Neural cell (in vitro differentiated cells): ENCODE measurements around the gene MOCOS. TPM values are rescaled to one million over a fixed set of nuclear protein-coding genes. Genes with fewer than 3 reads are reported as not detected.

Source experiments
- H2AFZ ChIP-seq: fragments of 200-600, 300-800 bp; sonication (generic), shearing (Covaris generic); 2 replicates; pipeline ENCODE4 v1.6.0; 2014; ENCODE audit warnings: low read depth, mild to moderate bottlenecking, antibody characterized with exemption, low read length, moderate library complexity
- H3F3A ChIP-seq: fragments of 200-600 bp; shearing (Covaris generic); 2 replicates; pipeline ENCODE4 v1.6.1; 2016; ENCODE audit warnings: mild to moderate bottlenecking, moderate library complexity, mixed read lengths, antibody characterized with exemption, low read length; ENCODE audit not compliant: insufficient read depth, poor library complexity, severe bottlenecking
- H3K27ac ChIP-seq: fragments of 200-600, 300-800 bp; sonication (generic), shearing (Covaris generic); 2 replicates; pipeline ENCODE4 v1.5.1; 2014; ENCODE audit warnings: mild to moderate bottlenecking, low read length, moderate library complexity
- H3K27me3 ChIP-seq: fragments of 300-800, 200-600 bp; sonication (generic), shearing (Covaris generic); 2 replicates; pipeline ENCODE4 v1.6.0; 2014; ENCODE audit warnings: mild to moderate bottlenecking, low read depth, low read length, moderate library complexity; ENCODE audit not compliant: insufficient read depth
- H3K36me3 ChIP-seq: fragments of 300-800, 200-600 bp; sonication (generic), shearing (Covaris generic); 2 replicates; pipeline ENCODE4 v1.5.1; 2014; ENCODE audit warnings: mild to moderate bottlenecking, antibody characterized with exemption, low read length, moderate library complexity; ENCODE audit not compliant: insufficient read depth
- H3K4me2 ChIP-seq: fragments of 300-800, 200-600 bp; sonication (generic), shearing (Covaris generic); 2 replicates; pipeline ENCODE4 v1.6.0; 2014; ENCODE audit warnings: mild to moderate bottlenecking, low read length
- H3K4me3 ChIP-seq: fragments of 300-800, 200-600 bp; sonication (generic), shearing (Covaris generic); 2 replicates; pipeline ENCODE4 v1.5.1; 2014; ENCODE audit warnings: mild to moderate bottlenecking, low read length, moderate library complexity
- H3K79me2 ChIP-seq: fragments of 200-600 bp; shearing (Covaris generic); replicated peaks from 2 replicates; pipeline ENCODE4 v1.6.0; 2014; ENCODE audit warnings: mild to moderate bottlenecking, low read length, moderate library complexity; ENCODE audit not compliant: insufficient read depth
- H3K9ac ChIP-seq: fragments of 300-800, 200-600 bp; sonication (generic), shearing (Covaris generic); 2 replicates; pipeline ENCODE4 v1.6.1; 2016; ENCODE audit warnings: mild to moderate bottlenecking, low read length, mixed read lengths
- H3K9me2 ChIP-seq: fragments of 200-600 bp; shearing (Covaris generic); 2 replicates; pipeline ENCODE4 v1.6.1; 2016; ENCODE audit warnings: mild to moderate bottlenecking, low read length, mixed read lengths; ENCODE audit not compliant: insufficient read depth
- H3K9me3 ChIP-seq: fragments of 200-600, 300-800 bp; sonication (generic), shearing (Covaris generic); 2 replicates; pipeline ENCODE4 v1.6.1; 2016; ENCODE audit warnings: mild to moderate bottlenecking, mixed run types, low read length, moderate library complexity, mixed read lengths
- H4K20me1 ChIP-seq: fragments of 200-600 bp; shearing (Covaris generic); 2 replicates; pipeline ENCODE4 v1.6.1; 2016; ENCODE audit warnings: mild to moderate bottlenecking, mixed run types; ENCODE audit not compliant: insufficient read depth
- CTCF ChIP-seq: fragments of 450-650 bp; IDR thresholded peaks from 2 replicates; pipeline ENCODE4 v1.5.1; 2014; ENCODE audit warnings: antibody characterized with exemption, mild to moderate bottlenecking, moderate library complexity; ENCODE audit not compliant: poor library complexity, severe bottlenecking
- EP300 ChIP-seq: fragments of 450-650 bp; conservative IDR thresholded peaks from 2 replicates; pipeline ENCODE4 v1.6.1; 2014; ENCODE audit warnings: antibody characterized with exemption, mild to moderate bottlenecking, moderate library complexity; ENCODE audit not compliant: poor library complexity, severe bottlenecking
- EZH2 ChIP-seq: fragments of 200-600, 300-800 bp; shearing (Covaris generic), sonication (generic); IDR thresholded peaks from 2 replicates; pipeline ENCODE4 v1.6.1; 2014; ENCODE audit warnings: antibody characterized with exemption, low read length, borderline replicate concordance, mild to moderate bottlenecking; ENCODE audit not compliant: insufficient read depth, poor library complexity, severe bottlenecking
- MXI1 ChIP-seq: fragments of 450-650 bp; conservative IDR thresholded peaks from 2 replicates; pipeline ENCODE4 v1.6.1; 2014; ENCODE audit warnings: antibody characterized with exemption, mild to moderate bottlenecking; ENCODE audit not compliant: poor library complexity, severe bottlenecking
- POLR2AphosphoS5 ChIP-seq: IDR thresholded peaks from 2 replicates; pipeline ENCODE4 v1.6.1; 2012
- RAD21 ChIP-seq: fragments of 450-650 bp; conservative IDR thresholded peaks from 2 replicates; pipeline ENCODE4 v1.6.1; 2014; ENCODE audit warnings: antibody characterized with exemption, mild to moderate bottlenecking, moderate library complexity
- SMC3 ChIP-seq: fragments of 450-650 bp; conservative IDR thresholded peaks from 2 replicates; pipeline ENCODE4 v1.6.1; 2014; ENCODE audit warnings: antibody characterized with exemption, mild to moderate bottlenecking, moderate library complexity; ENCODE audit not compliant: poor library complexity
- TAF1 ChIP-seq: IDR thresholded peaks from 2 replicates; pipeline ENCODE4 v1.6.1; 2012; ENCODE audit warnings: low read depth
- polyA plus RNA-seq: library from polyadenylated mRNA; depleted of rRNA; stranded (reverse); fragments of >200 nt; gene quantifications from 2 replicates; pipeline ENCODE4 v1.2.3, GENCODE V29; 2014
- TF ChIP-seq, protein P1 (sequence below): IDR thresholded peaks from 2 replicates; pipeline ENCODE4 v1.6.1; 2012; ENCODE audit warnings: borderline replicate concordance

The MOCOS gene
- polyA plus RNA-seq, 1 donor from 2014 or later, result not detected

DNA sequence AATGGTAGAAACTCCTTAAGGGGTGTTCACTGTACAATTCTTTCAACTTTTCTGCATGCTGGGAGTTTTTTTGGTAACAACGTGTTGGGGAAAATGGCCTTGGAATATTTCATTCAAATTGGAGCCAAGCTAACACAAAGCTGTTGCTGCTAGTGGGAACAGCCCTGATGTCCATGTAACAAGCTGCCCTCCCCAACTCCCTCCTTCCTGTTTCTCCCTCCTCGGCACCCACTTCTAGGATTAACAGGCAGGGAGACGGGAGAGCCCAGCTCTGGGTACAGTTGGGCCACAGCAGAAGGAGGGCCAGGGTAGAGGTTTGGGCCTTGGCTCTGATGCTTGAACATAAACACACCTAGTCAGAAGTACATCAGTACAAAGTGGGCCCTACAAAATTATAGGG is 9.4 kb upstream of the MOCOS start:
- no peaks in the 10 kb centered on the region for H4K20me1 ChIP-seq
- no peaks in the 10 kb centered on the region for H3K9me3 ChIP-seq
- no peaks in the 10 kb centered on the region for H3K27me3 ChIP-seq
- no peak overlapping the region for H3K27ac ChIP-seq
- H3K36me3 ChIP-seq, result no peaks in the 10 kb centered on the region
- TF ChIP-seq MXI1, result no peak
- no peak for TF ChIP-seq SMC3
- no peak for TF ChIP-seq RAD21
- TF ChIP-seq TAF1, result no peak
- TF ChIP-seq EZH2, result no peak
- no peak for TF ChIP-seq EP300
- TF ChIP-seq, protein P1, sequence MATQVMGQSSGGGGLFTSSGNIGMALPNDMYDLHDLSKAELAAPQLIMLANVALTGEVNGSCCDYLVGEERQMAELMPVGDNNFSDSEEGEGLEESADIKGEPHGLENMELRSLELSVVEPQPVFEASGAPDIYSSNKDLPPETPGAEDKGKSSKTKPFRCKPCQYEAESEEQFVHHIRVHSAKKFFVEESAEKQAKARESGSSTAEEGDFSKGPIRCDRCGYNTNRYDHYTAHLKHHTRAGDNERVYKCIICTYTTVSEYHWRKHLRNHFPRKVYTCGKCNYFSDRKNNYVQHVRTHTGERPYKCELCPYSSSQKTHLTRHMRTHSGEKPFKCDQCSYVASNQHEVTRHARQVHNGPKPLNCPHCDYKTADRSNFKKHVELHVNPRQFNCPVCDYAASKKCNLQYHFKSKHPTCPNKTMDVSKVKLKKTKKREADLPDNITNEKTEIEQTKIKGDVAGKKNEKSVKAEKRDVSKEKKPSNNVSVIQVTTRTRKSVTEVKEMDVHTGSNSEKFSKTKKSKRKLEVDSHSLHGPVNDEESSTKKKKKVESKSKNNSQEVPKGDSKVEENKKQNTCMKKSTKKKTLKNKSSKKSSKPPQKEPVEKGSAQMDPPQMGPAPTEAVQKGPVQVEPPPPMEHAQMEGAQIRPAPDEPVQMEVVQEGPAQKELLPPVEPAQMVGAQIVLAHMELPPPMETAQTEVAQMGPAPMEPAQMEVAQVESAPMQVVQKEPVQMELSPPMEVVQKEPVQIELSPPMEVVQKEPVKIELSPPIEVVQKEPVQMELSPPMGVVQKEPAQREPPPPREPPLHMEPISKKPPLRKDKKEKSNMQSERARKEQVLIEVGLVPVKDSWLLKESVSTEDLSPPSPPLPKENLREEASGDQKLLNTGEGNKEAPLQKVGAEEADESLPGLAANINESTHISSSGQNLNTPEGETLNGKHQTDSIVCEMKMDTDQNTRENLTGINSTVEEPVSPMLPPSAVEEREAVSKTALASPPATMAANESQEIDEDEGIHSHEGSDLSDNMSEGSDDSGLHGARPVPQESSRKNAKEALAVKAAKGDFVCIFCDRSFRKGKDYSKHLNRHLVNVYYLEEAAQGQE, result no peak
- TF ChIP-seq POLR2AphosphoS5, result no peak
- TF ChIP-seq CTCF, result no peak
- H2AFZ ChIP-seq, result no peak overlapping the region
- H3K79me2 ChIP-seq, result no peaks in the 10 kb centered on the region
- no peak overlapping the region for H3K4me3 ChIP-seq
- H3K4me2 ChIP-seq, result no peak overlapping the region
- no peak overlapping the region for H3K9ac ChIP-seq
- H3K9me2 ChIP-seq, result no peaks in the 10 kb centered on the region
- H3F3A ChIP-seq, result no peaks in the 10 kb centered on the region

- no peak overlapping the region for H3K4me2 ChIP-seq
- no peaks in the 10 kb centered on the region for H3K9me3 ChIP-seq
- no peaks in the 10 kb centered on the region for H4K20me1 ChIP-seq
- H3K4me3 ChIP-seq, result no peak overlapping the region
- TF ChIP-seq SMC3 (no peak), TAF1 (no peak), EP300 (no peak), EZH2 (no peak), POLR2AphosphoS5 (no peak), RAD21 (no peak), CTCF (no peak)
- TF ChIP-seq, protein P1, result no peak
- H3K27ac ChIP-seq, result no peak overlapping the region
- H2AFZ ChIP-seq, result no peak overlapping the region
- no peaks in the 10 kb centered on the region for H3F3A ChIP-seq
- H3K9ac ChIP-seq, result no peak overlapping the region
- no peaks in the 10 kb centered on the region for H3K79me2 ChIP-seq
- no peaks in the 10 kb centered on the region for H3K27me3 ChIP-seq
- no peaks in the 10 kb centered on the region for H3K36me3 ChIP-seq
- H3K9me2 ChIP-seq, result no peaks in the 10 kb centered on the region
Measured at GRCh38 chr18:36179562-36180355, 7.5 kb upstream of the MOCOS start.
